H9 (cell line): ENCODE measurements around the gene STAT3. TPM values are rescaled to one million over a fixed set of nuclear protein-coding genes. Genes with fewer than 3 reads are reported as not detected.

Source experiments
- DNase-seq: peaks from one replicate; pipeline ENCODE4 v3.0.0-alpha.2; 2017
- H2AFZ ChIP-seq: one replicate; pipeline ENCODE4 v1.6.1; 2013; ENCODE audit warnings: mild to moderate bottlenecking, low read length, control low read depth, moderate library complexity
- H2AK5ac ChIP-seq: 2 replicates; pipeline ENCODE4 v1.6.1; 2013; ENCODE audit warnings: low read length, control low read depth, mixed read lengths; ENCODE audit not compliant: insufficient read length
- H2BK120ac ChIP-seq: one replicate; pipeline ENCODE4 v1.6.1; 2013; ENCODE audit warnings: low read depth, mild to moderate bottlenecking, low read length, control low read depth, inconsistent platforms; ENCODE audit not compliant: poor library complexity, severe bottlenecking
- H2BK12ac ChIP-seq: 2 replicates; pipeline ENCODE4 v1.6.1; 2013; ENCODE audit warnings: low read length, control low read depth, mixed read lengths, low read depth; ENCODE audit not compliant: insufficient read length
- H2BK15ac ChIP-seq: 2 replicates; pipeline ENCODE4 v1.6.1; 2013; ENCODE audit warnings: low read depth, low read length, control low read depth
- H2BK20ac ChIP-seq: one replicate; pipeline ENCODE4 v1.6.1; 2013; ENCODE audit warnings: low read depth, mild to moderate bottlenecking, low read length, control low read depth, inconsistent platforms; ENCODE audit not compliant: poor library complexity, severe bottlenecking
- H2BK5ac ChIP-seq: 2 replicates; pipeline ENCODE4 v1.6.1; 2013; ENCODE audit warnings: low read length, control low read depth, mixed read lengths; ENCODE audit not compliant: insufficient read length
- H3K14ac ChIP-seq: 2 replicates; pipeline ENCODE4 v1.6.1; 2013; ENCODE audit warnings: low read length, control low read depth; ENCODE audit not compliant: insufficient read depth
- H3K18ac ChIP-seq: 2 replicates; pipeline ENCODE4 v1.6.1; 2013; ENCODE audit warnings: low read depth, mild to moderate bottlenecking, mixed read lengths, low read length, control low read depth; ENCODE audit not compliant: insufficient read length
- H3K23ac ChIP-seq: 2 replicates; pipeline ENCODE4 v1.6.1; 2013; ENCODE audit warnings: low read length, control low read depth, mixed read lengths, low read depth; ENCODE audit not compliant: insufficient read length
- H3K23me2 ChIP-seq: 2 replicates; pipeline ENCODE4 v1.6.1; 2013; ENCODE audit warnings: low read depth, mild to moderate bottlenecking, mixed read lengths, low read length, control low read depth; ENCODE audit not compliant: insufficient read length, poor library complexity, severe bottlenecking
- H3K27ac ChIP-seq: 2 replicates; pipeline ENCODE4 v1.5.1; 2013; ENCODE audit warnings: low read length, control low read depth, mixed read lengths, low read depth; ENCODE audit not compliant: insufficient read length
- H3K27me3 ChIP-seq: 2 replicates; pipeline ENCODE4 v1.6.1; 2013; ENCODE audit warnings: low read length, control low read depth, inconsistent platforms; ENCODE audit not compliant: insufficient read depth
- H3K4ac ChIP-seq: 2 replicates; pipeline ENCODE4 v1.6.1; 2013; ENCODE audit warnings: low read depth, mild to moderate bottlenecking, control low read depth, inconsistent platforms, low read length, moderate library complexity
- H3K4me1 ChIP-seq: 2 replicates; pipeline ENCODE4 v1.6.1; 2013; ENCODE audit warnings: low read length, control low read depth, inconsistent platforms; ENCODE audit not compliant: insufficient read depth
- H3K4me2 ChIP-seq: 2 replicates; pipeline ENCODE4 v1.6.1; 2013; ENCODE audit warnings: low read length, control low read depth, mixed read lengths; ENCODE audit not compliant: insufficient read length, insufficient read depth
- H3K56ac ChIP-seq: 2 replicates; pipeline ENCODE4 v1.6.1; 2013; ENCODE audit warnings: low read depth, mild to moderate bottlenecking, mixed read lengths, low read length, control low read depth; ENCODE audit not compliant: insufficient read length
- H3K79me1 ChIP-seq: 2 replicates; pipeline ENCODE4 v1.6.1; 2013; ENCODE audit warnings: low read depth, mild to moderate bottlenecking, moderate library complexity, low read length, control low read depth, inconsistent platforms; ENCODE audit not compliant: insufficient read depth, poor library complexity, severe bottlenecking
- H3K79me2 ChIP-seq: 2 replicates; pipeline ENCODE4 v1.6.1; 2013; ENCODE audit warnings: low read length, control low read depth, inconsistent platforms; ENCODE audit not compliant: insufficient read depth
- H3K9ac ChIP-seq: 2 replicates; pipeline ENCODE4 v1.6.1; 2013; ENCODE audit warnings: low read length, control low read depth, mixed read lengths; ENCODE audit not compliant: insufficient read length; ENCODE audit errors: extremely low read depth
- H3K9me3 ChIP-seq: one replicate; pipeline ENCODE4 v1.6.1; 2013; ENCODE audit warnings: low read depth, low read length, inconsistent platforms; ENCODE audit not compliant: control insufficient read depth
- H3T11ph ChIP-seq: one replicate; pipeline ENCODE4 v1.6.1; 2013; ENCODE audit warnings: mild to moderate bottlenecking, low read length, control low read depth, inconsistent platforms
- H4K20me1 ChIP-seq: one replicate; pipeline ENCODE4 v1.6.1; 2013; ENCODE audit not compliant: control insufficient read depth, insufficient read length, insufficient read depth
- H4K5ac ChIP-seq: 2 replicates; pipeline ENCODE4 v1.6.1; 2013; ENCODE audit warnings: low read depth, mild to moderate bottlenecking, mixed read lengths, low read length, control low read depth; ENCODE audit not compliant: insufficient read length
- H4K8ac ChIP-seq: replicated peaks from 2 replicates; pipeline ENCODE4 v1.6.1; 2013; ENCODE audit warnings: low read length, control low read depth, mixed read lengths, low read depth; ENCODE audit not compliant: insufficient read length
- H4K91ac ChIP-seq: 2 replicates; pipeline ENCODE4 v1.6.1; 2013; ENCODE audit warnings: low read depth, mild to moderate bottlenecking, moderate library complexity, mixed read lengths, low read length, control low read depth; ENCODE audit not compliant: insufficient read length
- H3K27ac Mint-ChIP-seq, 3 experiments: 2 replicates in 2 of 3; 3 replicates in 1 of 3; pipeline ENCODE4 v1.8.0; 2020 to 2021; ENCODE audit warnings: mixed read lengths in 3 of 3, mild to moderate bottlenecking in 1 of 3, moderate library complexity in 1 of 3
- H3K27me3 Mint-ChIP-seq: 2 replicates; pipeline ENCODE4 v1.8.0; 2021; ENCODE audit warnings: low read depth, mild to moderate bottlenecking, moderate library complexity, mixed read lengths
- H3K36me3 Mint-ChIP-seq, 3 experiments: 2 replicates in 2 of 3; 3 replicates in 1 of 3; pipeline ENCODE4 v1.8.0; 2020 to 2021; ENCODE audit warnings: low read depth in 3 of 3, mixed read lengths in 3 of 3; ENCODE audit not compliant: insufficient read depth in 1 of 3
- H3K4me1 Mint-ChIP-seq, 2 experiments: 2 replicates each; pipeline ENCODE4 v1.8.0; 2020; ENCODE audit warnings: mixed read lengths in 2 of 2
- H3K4me3 Mint-ChIP-seq, 2 experiments: 2 replicates in 1 of 2; 3 replicates in 1 of 2; pipeline ENCODE4 v1.8.0; 2020 to 2021; ENCODE audit warnings: mild to moderate bottlenecking in 2 of 2, mixed read lengths in 2 of 2, moderate library complexity in 1 of 2
- H3K9me3 Mint-ChIP-seq, 2 experiments: 2 replicates in 1 of 2; 3 replicates in 1 of 2; pipeline ENCODE4 v1.8.0; 2020; ENCODE audit warnings: mild to moderate bottlenecking in 2 of 2, mixed read lengths in 2 of 2, moderate library complexity in 1 of 2
- CTCF ChIP-seq: fragments of 200-600 bp; sonication (generic); conservative IDR thresholded peaks from 3 replicates; pipeline ENCODE4 v1.8.0; 2021; ENCODE audit warnings: antibody characterized with exemption, mild to moderate bottlenecking
- WGBS: extraction: QIAGEN DNeasy Blood & Tissue Kit; methylation state at CpG from one replicate; pipeline ENCODE4 v1.1.7; 2013; ENCODE audit warnings: missing lambda C conversion rate, low lambda C conversion rate, mixed read lengths; ENCODE audit not compliant: insufficient read length; ENCODE audit errors: extremely low coverage; 5-methylcytosine and 5-hydroxymethylcytosine counted together
- total RNA-seq: library from RNA; stranded (reverse); gene quantifications from 2 replicates; pipeline ENCODE4 v1.2.1, GENCODE V29; 2021

The STAT3 gene
- total RNA-seq, 1 experiment from 2014 or later, result 83.2 TPM

DNA sequence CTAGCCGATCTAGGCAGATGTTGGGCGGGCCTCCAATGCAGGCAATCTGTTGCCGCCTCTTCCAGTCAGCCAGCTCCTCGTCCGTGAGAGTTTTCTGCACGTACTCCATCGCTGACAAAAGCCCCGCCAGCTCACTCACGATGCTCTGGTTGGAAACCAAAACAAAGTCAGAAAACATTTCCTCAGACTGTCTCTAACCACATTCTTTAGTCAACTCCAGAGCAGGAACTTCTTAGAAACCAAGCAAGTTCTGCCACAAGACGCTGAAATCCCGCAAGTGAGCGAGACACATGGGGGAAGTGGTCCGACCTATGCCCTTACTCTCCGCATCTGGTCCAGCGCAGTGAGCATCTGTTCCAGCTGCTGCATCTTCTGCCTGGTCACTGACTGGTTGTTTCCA lies 50.8 kb downstream of the STAT3 start:
- no peak for DNase-seq
- H3K27me3 ChIP-seq, result no peaks in the 10 kb centered on the region
- H3K4ac ChIP-seq, result no peak overlapping the region
- no peaks in the 10 kb centered on the region for H3K79me2 ChIP-seq
- no peaks in the 10 kb centered on the region for H3K23me2 ChIP-seq
- Mint-ChIP-seq H3K36me3 (peaks cover 52 to 77% (median 69%) of the 10 kb centered on the region in 3 experiments; a peak in 6 of 7 replicates), H3K27ac (no peak overlapping the region), H3K4me3 (no peak overlapping the region), H3K9me3 (no peaks in the 10 kb centered on the region), H3K4me1 (no peaks in the 10 kb centered on the region), H3K27me3 (no peaks in the 10 kb centered on the region; the same call in 1 of the 2 replicates)
- H4K5ac ChIP-seq, result no peak overlapping the region
- H4K91ac ChIP-seq, result no peak overlapping the region
- H3K23ac ChIP-seq, result no peak overlapping the region
- no peak overlapping the region for H3T11ph ChIP-seq
- no peak overlapping the region for H2BK15ac ChIP-seq
- H3K79me1 ChIP-seq, result no peaks in the 10 kb centered on the region
- no peak overlapping the region for H3K4me2 ChIP-seq
- no peak overlapping the region for H2AK5ac ChIP-seq
- peaks cover 3% of the 10 kb centered on the region for H4K20me1 ChIP-seq
- H3K18ac ChIP-seq, result no peak overlapping the region
- no peak overlapping the region for H4K8ac ChIP-seq
- H2BK120ac ChIP-seq, result no peak overlapping the region
- no peaks in the 10 kb centered on the region for H3K9me3 ChIP-seq
- H3K4me1 ChIP-seq, result no peaks in the 10 kb centered on the region
- H2BK5ac ChIP-seq, result no peak overlapping the region
- no peak overlapping the region for H2BK12ac ChIP-seq
- WGBS, result no CpG with 5 or more reads among the region's 15 CpGs
- H3K14ac ChIP-seq, result no peak overlapping the region
- no peak overlapping the region for H3K56ac ChIP-seq
- no peak overlapping the region for H3K9ac ChIP-seq
- H2AFZ ChIP-seq, result no peak overlapping the region
- H2BK20ac ChIP-seq, result no peak overlapping the region
- TF ChIP-seq CTCF, result no peak
- H3K27ac ChIP-seq, result no peak overlapping the region
